WTC11 (cell line): ENCODE measurements around the gene KCNMA1. TPM values are rescaled to one million over a fixed set of nuclear protein-coding genes. Genes with fewer than 3 reads are reported as not detected.

Experiments used
- ATAC-seq: fragments of 200-7000 bp; cut with Tn5 transposase; 2 replicates; pipeline ENCODE4 v1.10.0; 2021; ENCODE audit warnings: mild to moderate bottlenecking, moderate library complexity
- CTCF ChIA-PET: fragments of 300-600 bp; sonication (Branson Sonifier 250); formaldehyde crosslinking; loops from one replicate; lab custom pipeline; 2021; ENCODE audit warnings: antibody characterized with exemption; lab: Charles Lee
- POLR2A ChIA-PET: fragments of 350-600 bp; sonication (Branson Sonifier 250); formaldehyde crosslinking; loops from one replicate; lab custom pipeline; 2021; ENCODE audit warnings: antibody characterized with exemption; lab: Charles Lee
- DNase-seq: peaks from one replicate; pipeline ENCODE4 v3.0.0; 2021; ENCODE audit warnings: low spot score
- H3K27ac Mint-ChIP-seq: 2 replicates; pipeline ENCODE4 v1.8.0; 2021; ENCODE audit warnings: mixed read lengths
- H3K27me3 Mint-ChIP-seq: 2 replicates; pipeline ENCODE4 v1.8.0; 2021; ENCODE audit warnings: low read depth, mild to moderate bottlenecking, moderate library complexity, mixed read lengths
- H3K36me3 Mint-ChIP-seq: 2 replicates; pipeline ENCODE4 v1.8.0; 2021; ENCODE audit warnings: mixed read lengths
- H3K4me1 Mint-ChIP-seq: 2 replicates; pipeline ENCODE4 v1.8.0; 2022; ENCODE audit warnings: mixed read lengths
- H3K4me3 Mint-ChIP-seq: 2 replicates; pipeline ENCODE4 v1.8.0; 2021; ENCODE audit warnings: mild to moderate bottlenecking, moderate library complexity, mixed read lengths
- H3K9me3 Mint-ChIP-seq: 2 replicates; pipeline ENCODE4 v1.8.0; 2021; ENCODE audit warnings: mixed read lengths
- ARID4B ChIP-seq: sonication (generic); formaldehyde crosslinking; IDR thresholded peaks from 2 replicates; pipeline ENCODE4 v1.8.0; 2023; ENCODE audit warnings: missing genetic modification reagents, mild to moderate bottlenecking, borderline replicate concordance
- CDX4 ChIP-seq: fragments of 250-450 bp; sonication (Bioruptor Pico); IDR thresholded peaks from 2 replicates; pipeline ENCODE4 v1.9.0; 2021; ENCODE audit warnings: moderate library complexity, mild to moderate bottlenecking, inconsistent platforms, borderline replicate concordance
- CREM ChIP-seq: sonication (generic); formaldehyde crosslinking; IDR thresholded peaks from 2 replicates; pipeline ENCODE4 v1.8.1; 2022; ENCODE audit warnings: mild to moderate bottlenecking, missing genetic modification reagents, moderate library complexity
- E2F1 ChIP-seq: sonication (generic); formaldehyde crosslinking; IDR thresholded peaks from 2 replicates; pipeline ENCODE4 v1.8.0; 2022; ENCODE audit warnings: mild to moderate bottlenecking, missing genetic modification reagents
- ELF4 ChIP-seq: sonication (generic); formaldehyde crosslinking; IDR thresholded peaks from 2 replicates; pipeline ENCODE4 v1.8.1; 2022; ENCODE audit warnings: low read depth, mild to moderate bottlenecking, moderate library complexity, missing genetic modification reagents
- FOXP1 ChIP-seq: sonication (generic); formaldehyde crosslinking; IDR thresholded peaks from 2 replicates; pipeline ENCODE4 v1.8.0; 2022; ENCODE audit warnings: missing genetic modification reagents, mild to moderate bottlenecking, moderate library complexity, borderline replicate concordance
- GTF2I ChIP-seq: fragments of 250-450 bp; sonication (Bioruptor Pico); conservative IDR thresholded peaks from 2 replicates; pipeline ENCODE4 v1.4.0; 2021; ENCODE audit warnings: mild to moderate bottlenecking
- IRF2 ChIP-seq: sonication (generic); formaldehyde crosslinking; IDR thresholded peaks from 2 replicates; pipeline ENCODE4 v1.8.0; 2022; ENCODE audit warnings: low read depth, missing genetic modification reagents, borderline replicate concordance
- MXD4 ChIP-seq: fragments of 250-450 bp; sonication (Bioruptor Pico); IDR thresholded peaks from 2 replicates; pipeline ENCODE4 v1.8.0; 2021; ENCODE audit warnings: mild to moderate bottlenecking, moderate library complexity, borderline replicate concordance
- NFYB ChIP-seq: sonication (generic); formaldehyde crosslinking; conservative IDR thresholded peaks from 2 replicates; pipeline ENCODE4 v1.8.0; 2022; ENCODE audit warnings: low read depth, missing genetic modification reagents
- NR3C1 ChIP-seq: sonication (generic); formaldehyde crosslinking; conservative IDR thresholded peaks from 2 replicates; pipeline ENCODE4 v1.8.1; 2023; ENCODE audit warnings: low read depth, mild to moderate bottlenecking, missing genetic modification reagents
- OVOL2 ChIP-seq: fragments of 250-450 bp; sonication (Bioruptor Pico); IDR thresholded peaks from 2 replicates; pipeline ENCODE4 v1.9.0; 2021; ENCODE audit warnings: mild to moderate bottlenecking, borderline replicate concordance
- RELA ChIP-seq: sonication (generic); formaldehyde crosslinking; IDR thresholded peaks from 2 replicates; pipeline ENCODE4 v1.8.1; 2022; ENCODE audit warnings: missing genetic modification reagents, mild to moderate bottlenecking, borderline replicate concordance
- RORB ChIP-seq: fragments of 250-450 bp; sonication (Bioruptor Pico); IDR thresholded peaks from 2 replicates; pipeline ENCODE4 v1.9.0; 2021; ENCODE audit warnings: mild to moderate bottlenecking
- SP1 ChIP-seq: sonication (generic); formaldehyde crosslinking; conservative IDR thresholded peaks from 2 replicates; pipeline ENCODE4 v1.8.1; 2022; ENCODE audit warnings: missing genetic modification reagents
- TCF7 ChIP-seq: sonication (generic); formaldehyde crosslinking; IDR thresholded peaks from 2 replicates; pipeline ENCODE4 v1.8.0; 2022; ENCODE audit warnings: mild to moderate bottlenecking, low read depth, missing genetic modification reagents, moderate library complexity
- ZNF121 ChIP-seq: sonication (generic); formaldehyde crosslinking; IDR thresholded peaks from 2 replicates; pipeline ENCODE4 v1.8.0; 2023; ENCODE audit warnings: missing genetic modification reagents
- ZSCAN18 ChIP-seq: fragments of 250-450 bp; sonication (Bioruptor Pico); IDR thresholded peaks from 2 replicates; pipeline ENCODE4 v2.1.2; 2022; ENCODE audit warnings: mild to moderate bottlenecking, moderate library complexity
- total RNA-seq: library from RNA; stranded (reverse); gene quantifications from 3 replicates; pipeline ENCODE4 v1.2.3, GENCODE V29; 2021
- TF ChIP-seq, protein P1 (sequence below): fragments of 250-450 bp; sonication (Bioruptor Pico); IDR thresholded peaks from 2 replicates; pipeline ENCODE4 v1.9.0; 2021; ENCODE audit warnings: mild to moderate bottlenecking
- TF ChIP-seq, protein P2 (sequence below): fragments of 250-450 bp; sonication (Bioruptor Pico); IDR thresholded peaks from 2 replicates; pipeline ENCODE4 v1.9.0; 2021; ENCODE audit warnings: mild to moderate bottlenecking, borderline replicate concordance
- TF ChIP-seq, protein P3 (sequence below): sonication (generic); formaldehyde crosslinking; IDR thresholded peaks from 2 replicates; pipeline ENCODE4 v1.8.1; 2023; ENCODE audit warnings: mild to moderate bottlenecking, moderate library complexity, missing genetic modification reagents

Gene KCNMA1
- total RNA-seq, 1 experiment from 2014 or later: 7.3 TPM

- Mint-ChIP-seq H3K4me1 (peaks cover 31% of the 10 kb centered on the region), H3K36me3 (no peaks in the 10 kb centered on the region), H3K27me3 (no peaks in the 10 kb centered on the region), H3K27ac (no peak overlapping the region), H3K4me3 (no peak overlapping the region), H3K9me3 (no peaks in the 10 kb centered on the region)
- TF ChIP-seq RORB (CRISPR knock-in tag) (no peak), GTF2I (no peak), CDX4 (CRISPR knock-in tag) (no peak), ELF4 (CRISPR knock-in tag) (no peak), TCF7 (no peak), E2F1 (CRISPR knock-in tag) (no peak), RELA (no peak), FOXP1 (no peak), ZNF121 (CRISPR knock-in tag) (no peak), NFYB (CRISPR knock-in tag) (no peak), MXD4 (no peak)
- TF ChIP-seq, protein P1, sequence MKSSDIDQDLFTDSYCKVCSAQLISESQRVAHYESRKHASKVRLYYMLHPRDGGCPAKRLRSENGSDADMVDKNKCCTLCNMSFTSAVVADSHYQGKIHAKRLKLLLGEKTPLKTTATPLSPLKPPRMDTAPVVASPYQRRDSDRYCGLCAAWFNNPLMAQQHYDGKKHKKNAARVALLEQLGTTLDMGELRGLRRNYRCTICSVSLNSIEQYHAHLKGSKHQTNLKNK (CRISPR knock-in tag): no peak
- TF ChIP-seq, protein P2, sequence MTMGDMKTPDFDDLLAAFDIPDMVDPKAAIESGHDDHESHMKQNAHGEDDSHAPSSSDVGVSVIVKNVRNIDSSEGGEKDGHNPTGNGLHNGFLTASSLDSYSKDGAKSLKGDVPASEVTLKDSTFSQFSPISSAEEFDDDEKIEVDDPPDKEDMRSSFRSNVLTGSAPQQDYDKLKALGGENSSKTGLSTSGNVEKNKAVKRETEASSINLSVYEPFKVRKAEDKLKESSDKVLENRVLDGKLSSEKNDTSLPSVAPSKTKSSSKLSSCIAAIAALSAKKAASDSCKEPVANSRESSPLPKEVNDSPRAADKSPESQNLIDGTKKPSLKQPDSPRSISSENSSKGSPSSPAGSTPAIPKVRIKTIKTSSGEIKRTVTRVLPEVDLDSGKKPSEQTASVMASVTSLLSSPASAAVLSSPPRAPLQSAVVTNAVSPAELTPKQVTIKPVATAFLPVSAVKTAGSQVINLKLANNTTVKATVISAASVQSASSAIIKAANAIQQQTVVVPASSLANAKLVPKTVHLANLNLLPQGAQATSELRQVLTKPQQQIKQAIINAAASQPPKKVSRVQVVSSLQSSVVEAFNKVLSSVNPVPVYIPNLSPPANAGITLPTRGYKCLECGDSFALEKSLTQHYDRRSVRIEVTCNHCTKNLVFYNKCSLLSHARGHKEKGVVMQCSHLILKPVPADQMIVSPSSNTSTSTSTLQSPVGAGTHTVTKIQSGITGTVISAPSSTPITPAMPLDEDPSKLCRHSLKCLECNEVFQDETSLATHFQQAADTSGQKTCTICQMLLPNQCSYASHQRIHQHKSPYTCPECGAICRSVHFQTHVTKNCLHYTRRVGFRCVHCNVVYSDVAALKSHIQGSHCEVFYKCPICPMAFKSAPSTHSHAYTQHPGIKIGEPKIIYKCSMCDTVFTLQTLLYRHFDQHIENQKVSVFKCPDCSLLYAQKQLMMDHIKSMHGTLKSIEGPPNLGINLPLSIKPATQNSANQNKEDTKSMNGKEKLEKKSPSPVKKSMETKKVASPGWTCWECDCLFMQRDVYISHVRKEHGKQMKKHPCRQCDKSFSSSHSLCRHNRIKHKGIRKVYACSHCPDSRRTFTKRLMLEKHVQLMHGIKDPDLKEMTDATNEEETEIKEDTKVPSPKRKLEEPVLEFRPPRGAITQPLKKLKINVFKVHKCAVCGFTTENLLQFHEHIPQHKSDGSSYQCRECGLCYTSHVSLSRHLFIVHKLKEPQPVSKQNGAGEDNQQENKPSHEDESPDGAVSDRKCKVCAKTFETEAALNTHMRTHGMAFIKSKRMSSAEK (CRISPR knock-in tag): no peak
- POLR2A ChIA-PET: no interaction called here
- CTCF ChIA-PET: interaction anchor here (0.7 to 1.3 kb wide), 7 partner anchors 8 to 207 kb away, joined by 3 to 6 read pairs (median 3); no protein-coding TSS in a partner anchor
- DNase-seq (no peak), ATAC-seq (no peak)
Observed at GRCh38 chr10:77513220-77513619, 124.4 kb downstream of the KCNMA1 start.

- no peaks in the 10 kb centered on the region for H3K27me3 Mint-ChIP-seq
- ChIA-PET POLR2A (no interaction called here), CTCF (interaction anchor here (0.7 to 1.3 kb wide), 4 partner anchors 93 to 347 kb away, joined by 3 to 4 read pairs (median 3); no protein-coding TSS in a partner anchor)
- H3K9me3 Mint-ChIP-seq: no peaks in the 10 kb centered on the region
- no peak overlapping the region for H3K4me3 Mint-ChIP-seq
- no peaks in the 10 kb centered on the region for H3K36me3 Mint-ChIP-seq
- no peak overlapping the region for H3K27ac Mint-ChIP-seq
- no peak for ATAC-seq
- no peak for DNase-seq
- peaks cover 31% of the 10 kb centered on the region for H3K4me1 Mint-ChIP-seq
- no peak for TF ChIP-seq ZSCAN18 (CRISPR knock-in tag)
- TF ChIP-seq, protein P3, sequence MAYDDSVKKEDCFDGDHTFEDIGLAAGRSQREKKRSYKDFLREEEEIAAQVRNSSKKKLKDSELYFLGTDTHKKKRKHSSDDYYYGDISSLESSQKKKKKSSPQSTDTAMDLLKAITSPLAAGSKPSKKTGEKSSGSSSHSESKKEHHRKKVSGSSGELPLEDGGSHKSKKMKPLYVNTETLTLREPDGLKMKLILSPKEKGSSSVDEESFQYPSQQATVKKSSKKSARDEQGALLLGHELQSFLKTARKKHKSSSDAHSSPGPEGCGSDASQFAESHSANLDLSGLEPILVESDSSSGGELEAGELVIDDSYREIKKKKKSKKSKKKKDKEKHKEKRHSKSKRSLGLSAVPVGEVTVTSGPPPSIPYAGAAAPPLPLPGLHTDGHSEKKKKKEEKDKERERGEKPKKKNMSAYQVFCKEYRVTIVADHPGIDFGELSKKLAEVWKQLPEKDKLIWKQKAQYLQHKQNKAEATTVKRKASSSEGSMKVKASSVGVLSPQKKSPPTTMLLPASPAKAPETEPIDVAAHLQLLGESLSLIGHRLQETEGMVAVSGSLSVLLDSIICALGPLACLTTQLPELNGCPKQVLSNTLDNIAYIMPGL (CRISPR knock-in tag): no peak
- TF ChIP-seq OVOL2 (CRISPR knock-in tag): no peak
- no peak for TF ChIP-seq NR3C1 (CRISPR knock-in tag)
- TF ChIP-seq ELF4 (CRISPR knock-in tag): no peak
- TF ChIP-seq CREM (CRISPR knock-in tag): no peak
- TF ChIP-seq SP1 (CRISPR knock-in tag): no peak
- TF ChIP-seq IRF2 (CRISPR knock-in tag): no peak
- TF ChIP-seq ARID4B (CRISPR knock-in tag): no peak
Observed at GRCh38 chr10:77512219-77512578, 125.4 kb downstream of the KCNMA1 start.
